ENCODE data around the gene KLHL35. TPM values are rescaled to one million over a fixed set of nuclear protein-coding genes. Genes with fewer than 3 reads are reported as not detected.
A peak's percentile ranks its signal among the peaks of the same experiment; 100 is the strongest.

KLHL35 gene
- total RNA-seq, 3 donors from 2014 or later, result 1.6 to 2.7 (median 2.6) TPM

DNA sequence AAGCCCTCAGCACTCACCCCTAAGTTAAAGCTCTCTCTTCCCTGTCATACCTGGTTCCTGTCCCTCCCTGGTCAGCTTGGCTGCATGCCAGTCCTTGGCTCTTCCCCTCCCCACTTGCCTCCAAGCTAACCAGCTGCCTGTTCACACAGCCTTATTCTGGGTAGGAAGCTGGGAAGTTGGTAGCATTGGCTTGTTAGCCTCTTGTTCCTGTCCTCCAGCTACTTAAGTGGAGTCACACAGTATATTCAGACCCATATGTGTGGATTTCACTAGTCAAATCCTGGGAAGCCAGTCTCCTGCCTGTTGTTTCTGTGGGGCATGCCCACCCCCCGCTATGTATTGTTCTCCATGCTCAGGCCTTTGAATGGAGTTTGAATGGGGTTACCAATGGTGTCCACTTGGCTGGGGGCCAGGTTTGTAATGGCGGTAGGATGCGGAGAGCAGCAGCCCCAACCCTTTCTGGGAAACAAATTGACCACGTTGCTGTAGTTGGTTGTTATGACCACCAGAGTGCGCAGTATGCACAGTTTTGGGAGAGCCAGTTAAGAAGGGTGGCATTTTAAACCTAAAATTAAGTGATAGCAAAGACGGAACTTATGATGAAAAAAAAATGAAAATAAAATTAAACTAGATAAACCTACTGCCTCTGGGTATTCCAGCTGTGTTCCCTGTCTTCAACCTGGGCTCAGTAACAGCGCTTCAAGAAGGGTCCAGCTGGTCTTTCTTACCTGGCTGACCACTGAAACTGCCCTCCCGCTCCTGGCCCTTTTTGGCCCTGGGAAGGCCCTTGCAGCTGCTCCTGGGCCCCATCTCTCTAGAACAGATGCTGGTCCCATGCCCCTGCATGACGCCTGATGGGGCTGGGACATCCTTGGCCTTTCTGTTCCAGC, 44.4 kb downstream of the KLHL35 start:
- peak overlapping the region in 1 of 2 donors; percentile 70 for H3K27ac ChIP-seq
- peaks cover 0 to 4% of the 10 kb centered on the region in 2 donors for H3K4me1 ChIP-seq
- peak in 1 of 2 donors; percentile 48 for DNase-seq (ENCODE audit: low spot score in 2 of 2)
- H3K9me3 ChIP-seq, result no peaks in the 10 kb centered on the region
- intact Hi-C loops (cut with DNase I; ENCODE audit: low total_unique reads), result loop anchor here (5.0 kb wide), 1 partner anchor 144 kb away; no protein-coding TSS in a partner anchor
- peak; percentile 77 to 83 (median 82) for TF ChIP-seq CTCF (IDR thresholded peaks at IDR 0.05)
- peak in 1 of 3 donors; percentile 34 for TF ChIP-seq POLR2AphosphoS5 (IDR thresholded peaks at IDR 0.05)
- no peak for TF ChIP-seq POLR2A (IDR thresholded peaks at IDR 0.05)
- no peaks in the 10 kb centered on the region for H3K36me3 ChIP-seq
- no peaks in the 10 kb centered on the region for H3K27me3 ChIP-seq
- H3K4me3 ChIP-seq, result no peak overlapping the region

DNA sequence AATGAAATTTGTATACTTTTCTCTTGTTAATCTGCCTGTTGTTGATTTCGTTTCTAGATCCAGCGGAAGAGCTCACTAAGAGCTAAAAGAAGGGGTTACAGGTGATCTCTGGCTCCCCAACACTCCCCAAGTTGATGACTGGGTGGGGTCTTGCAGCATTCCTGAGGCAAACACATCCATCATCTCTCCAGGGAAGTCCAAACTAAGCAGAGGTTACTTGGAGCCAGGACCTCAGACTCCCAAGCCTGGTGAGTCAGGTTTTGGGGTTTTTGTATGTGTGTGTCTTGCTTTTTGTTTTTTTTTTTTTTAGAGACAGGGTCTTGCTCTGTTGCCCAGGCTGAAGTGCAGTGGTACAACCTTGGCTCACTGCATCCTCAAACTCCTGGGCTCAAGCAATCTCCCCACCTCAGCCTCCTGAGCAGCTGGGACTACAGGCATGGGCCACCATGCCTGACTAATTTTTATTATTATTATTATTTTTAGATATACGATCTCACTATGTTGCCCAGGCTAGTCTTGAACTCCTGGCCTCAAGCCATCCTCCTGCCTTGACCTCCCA, 45.2 kb downstream of the KLHL35 start:
- H3K27ac ChIP-seq, result no peak overlapping the region
- intact Hi-C loops (cut with DNase I; ENCODE audit: low total_unique reads), result loop anchor here (5.0 kb wide), 1 partner anchor 144 kb away; no protein-coding TSS in a partner anchor
- no peaks in the 10 kb centered on the region for H3K9me3 ChIP-seq
- TF ChIP-seq CTCF (IDR thresholded peaks at IDR 0.05), result no peak
- TF ChIP-seq POLR2AphosphoS5 (IDR thresholded peaks at IDR 0.05), result no peak
- TF ChIP-seq POLR2A (IDR thresholded peaks at IDR 0.05), result no peak
- H3K36me3 ChIP-seq, result no peaks in the 10 kb centered on the region
- H3K27me3 ChIP-seq, result no peaks in the 10 kb centered on the region
- peaks cover 0 to 4% of the 10 kb centered on the region in 2 donors for H3K4me1 ChIP-seq
- no peak overlapping the region for H3K4me3 ChIP-seq
- no peak for DNase-seq (ENCODE audit: low spot score in 2 of 2)

- TF ChIP-seq CTCF (IDR thresholded peaks at IDR 0.05) (no peak), POLR2A (IDR thresholded peaks at IDR 0.05) (no peak), POLR2AphosphoS5 (IDR thresholded peaks at IDR 0.05) (no peak)
- no peak overlapping the region for H3K4me3 ChIP-seq
- intact Hi-C loops (cut with DNase I; ENCODE audit: low total_unique reads), result loop anchor here (5.0 kb wide), 1 partner anchor 145 kb away; no protein-coding TSS in a partner anchor
These were observed 45.9 kb downstream of the KLHL35 start for GRCh38 chr11:75386942-75387630.

DNA sequence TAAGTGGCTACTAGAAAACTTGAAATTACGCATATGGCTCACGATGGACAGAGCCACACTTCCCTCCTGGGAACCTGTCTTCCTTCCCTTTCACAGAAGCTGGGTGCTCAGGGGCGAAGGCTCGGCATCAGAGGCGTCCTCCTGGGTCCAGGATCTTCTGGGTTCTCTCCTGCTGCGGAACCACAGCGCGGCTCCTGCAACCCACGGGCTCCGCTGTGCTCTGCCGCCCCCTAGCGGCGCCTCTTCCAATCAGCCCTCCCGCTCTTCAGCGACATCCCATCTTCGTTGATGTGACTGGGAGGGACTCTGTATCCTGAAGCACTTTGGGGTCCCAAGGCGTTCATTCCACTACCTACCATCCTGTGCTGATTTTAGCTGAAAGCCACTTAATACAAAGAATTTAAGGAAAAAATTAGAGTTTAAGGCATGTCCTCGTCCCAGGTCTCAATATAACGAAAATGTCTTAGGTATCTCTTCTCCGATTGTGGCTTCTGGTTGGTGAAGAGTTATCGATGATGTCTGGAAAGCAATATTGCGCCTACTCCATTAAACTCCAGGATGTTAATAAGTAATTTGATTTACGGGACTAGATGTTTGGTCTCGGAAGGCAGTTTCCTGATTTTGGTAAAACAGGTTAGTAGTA, 48.4 kb downstream of the KLHL35 start:
- H3K27ac ChIP-seq, result no peak overlapping the region
- intact Hi-C loops (cut with DNase I; ENCODE audit: low total_unique reads), result loop anchor here (2.0 to 5.0 kb wide), 2 partner anchors 104 to 148 kb away; no protein-coding TSS in a partner anchor

More at GRCh38 chr11:75386942-75387630, 45.9 kb downstream of the KLHL35 start:
- H3K27me3 ChIP-seq, result no peaks in the 10 kb centered on the region
- peaks cover 0 to 4% of the 10 kb centered on the region in 2 donors for H3K4me1 ChIP-seq
- H3K36me3 ChIP-seq, result no peaks in the 10 kb centered on the region
- H3K9me3 ChIP-seq, result no peaks in the 10 kb centered on the region
- no peak overlapping the region for H3K27ac ChIP-seq
- DNase-seq (ENCODE audit: low spot score in 2 of 2), result no peak

More for the DNA sequence above, 48.4 kb downstream of the KLHL35 start:
- no peak overlapping the region for H3K4me3 ChIP-seq
- no peaks in the 10 kb centered on the region for H3K9me3 ChIP-seq
- no peaks in the 10 kb centered on the region for H3K36me3 ChIP-seq
- TF ChIP-seq CTCF (IDR thresholded peaks at IDR 0.05) (peak; percentile 94 to 96 (median 96)), POLR2A (IDR thresholded peaks at IDR 0.05) (no peak), POLR2AphosphoS5 (IDR thresholded peaks at IDR 0.05) (peak in 2 of 3 donors; percentile 42 to 60)
- no peaks in the 10 kb centered on the region for H3K27me3 ChIP-seq
- peak; percentile 55 to 72 for DNase-seq (ENCODE audit: low spot score in 2 of 2)
- peaks cover 0 to 4% of the 10 kb centered on the region in 2 donors for H3K4me1 ChIP-seq
